Karpas-422 (cell line): Measurements from ENCODE around the gene ASTN2. TPM values are rescaled to one million over a fixed set of nuclear protein-coding genes. Genes with fewer than 3 reads are reported as not detected.

Experiments used
- DNase-seq: peaks from one replicate; pipeline ENCODE4 v3.0.0-alpha.2; 2015
- H2AFZ ChIP-seq: fragments of 200-600 bp; sonication (generic); 2 replicates; pipeline ENCODE4 v1.6.1; 2014; ENCODE audit warnings: antibody characterized with exemption, low read length, mixed read lengths
- H3K27ac ChIP-seq: fragments of 200-600 bp; sonication (generic); 2 replicates; pipeline ENCODE4 v1.5.1; 2014; ENCODE audit warnings: mild to moderate bottlenecking, low read length, moderate library complexity
- H3K27me3 ChIP-seq: fragments of 200-600 bp; sonication (generic); 2 replicates; pipeline ENCODE4 v1.6.1; 2014; ENCODE audit warnings: low read length, mixed read lengths
- H3K36me3 ChIP-seq: fragments of 200-600 bp; sonication (generic); 2 replicates; pipeline ENCODE4 v1.6.1; 2014; ENCODE audit warnings: low read length, mixed read lengths; ENCODE audit not compliant: insufficient read depth
- H3K4me1 ChIP-seq: fragments of 200-600 bp; sonication (generic); 2 replicates; pipeline ENCODE4 v1.6.1; 2014; ENCODE audit warnings: mild to moderate bottlenecking, low read length, mixed read lengths
- H3K4me2 ChIP-seq: fragments of 200-600 bp; sonication (generic); 2 replicates; pipeline ENCODE4 v1.6.1; 2014; ENCODE audit warnings: low read length, low read depth, mild to moderate bottlenecking; ENCODE audit not compliant: poor library complexity, severe bottlenecking
- H3K4me3 ChIP-seq: fragments of 200-600 bp; sonication (generic); 2 replicates; pipeline ENCODE4 v1.5.1; 2014; ENCODE audit warnings: mild to moderate bottlenecking, antibody characterized with exemption, low read length, mixed read lengths
- H3K79me2 ChIP-seq: fragments of 200-600 bp; sonication (generic); 2 replicates; pipeline ENCODE4 v1.6.1; 2014; ENCODE audit warnings: mild to moderate bottlenecking, low read length, mixed read lengths
- H3K9ac ChIP-seq: fragments of 200-600 bp; sonication (generic); 2 replicates; pipeline ENCODE4 v1.6.0; 2014; ENCODE audit warnings: low read length
- H3K9me2 ChIP-seq: fragments of 200-600 bp; sonication (generic), shearing (Covaris generic); replicated peaks from 2 replicates; pipeline ENCODE4 v1.6.0; 2014; ENCODE audit warnings: mild to moderate bottlenecking, low read length, moderate library complexity; ENCODE audit not compliant: insufficient read depth
- H3K9me3 ChIP-seq: fragments of 300-700, 200-600 bp; sonication (generic); 2 replicates; pipeline ENCODE4 v1.6.1; 2014; ENCODE audit warnings: low read length, mixed read lengths
- H4K20me1 ChIP-seq: fragments of 200-600 bp; sonication (generic); 2 replicates; pipeline ENCODE4 v1.6.1; 2014; ENCODE audit warnings: mild to moderate bottlenecking, antibody characterized with exemption, low read length, low read depth; ENCODE audit not compliant: insufficient read depth
- total RNA-seq: library from RNA; depleted of rRNA; stranded (reverse); fragments of >200 nt; shearing (Covaris generic); gene quantifications from 2 replicates; pipeline ENCODE4 v1.2.3, GENCODE V29; 2014; ENCODE audit warnings: low replicate concordance

ASTN2 gene
- total RNA-seq, 1 experiment from 2014 or later = 5.3 TPM

DNA sequence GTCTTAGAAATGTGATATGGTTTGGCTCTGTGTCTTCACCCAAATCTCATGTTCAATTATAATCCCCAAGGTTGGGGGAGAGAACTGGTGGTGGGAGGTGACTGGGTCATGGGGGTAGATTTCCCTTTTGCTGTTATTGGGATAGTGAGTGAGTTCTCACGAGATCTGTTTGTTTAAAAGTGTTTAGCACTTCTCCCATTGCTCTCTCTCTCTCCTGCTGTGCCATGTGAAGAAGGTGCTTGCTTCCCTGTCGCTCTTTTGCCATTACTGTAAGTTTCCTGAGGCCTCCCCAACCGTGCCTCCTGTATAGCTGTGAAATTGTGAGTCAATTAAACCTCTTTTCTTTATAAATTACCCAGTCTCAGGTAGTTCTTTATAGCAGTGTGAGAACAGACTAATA is 203.6 kb downstream of the ASTN2 start:
- H4K20me1 ChIP-seq = no peaks in the 10 kb centered on the region
- no peaks in the 10 kb centered on the region for H3K27me3 ChIP-seq
- H3K4me1 ChIP-seq = no peaks in the 10 kb centered on the region
- no peak overlapping the region for H3K27ac ChIP-seq
- peaks cover 5% of the 10 kb centered on the region; the same call in 1 of the 2 replicates for H3K9me3 ChIP-seq
- H3K9me2 ChIP-seq = no peaks in the 10 kb centered on the region
- H3K79me2 ChIP-seq = no peaks in the 10 kb centered on the region
- H3K9ac ChIP-seq = no peak overlapping the region
- no peak for DNase-seq
- H3K36me3 ChIP-seq = no peaks in the 10 kb centered on the region
- no peak overlapping the region for H3K4me2 ChIP-seq
- no peak overlapping the region for H2AFZ ChIP-seq
- no peak overlapping the region for H3K4me3 ChIP-seq

GRCh38 chr9:117205806-117206205 is 209.1 kb downstream of the ASTN2 start:
- no peak for DNase-seq

DNA sequence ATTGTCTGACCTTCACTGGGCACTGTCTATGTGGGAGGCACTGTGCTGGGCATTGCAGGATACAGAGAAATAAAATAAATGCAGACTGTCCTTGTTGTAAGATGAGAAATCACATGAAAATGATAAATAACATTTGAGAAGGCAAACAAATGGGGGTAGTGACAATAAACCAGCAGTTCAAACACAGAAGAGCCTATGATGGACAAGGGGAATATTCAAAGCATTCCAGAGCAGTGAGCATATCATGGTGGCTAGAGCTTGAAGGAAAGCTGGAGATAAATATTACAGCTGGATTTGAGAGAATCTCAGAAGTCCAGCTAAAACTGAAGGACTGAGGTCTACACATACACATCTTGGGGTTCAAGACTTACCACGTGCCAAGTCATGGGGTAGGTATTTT is 209.9 kb downstream of the ASTN2 start:
- no peak for DNase-seq
- Histone ChIP-seq H2AFZ (no peak overlapping the region), H3K4me1 (no peaks in the 10 kb centered on the region), H3K4me3 (no peak overlapping the region), H3K9me2 (no peaks in the 10 kb centered on the region), H3K4me2 (no peak overlapping the region), H3K27ac (no peak overlapping the region), H3K36me3 (no peaks in the 10 kb centered on the region), H4K20me1 (no peaks in the 10 kb centered on the region), H3K27me3 (no peaks in the 10 kb centered on the region), H3K9me3 (peaks cover 5% of the 10 kb centered on the region; the same call in 1 of the 2 replicates), H3K9ac (no peak overlapping the region), H3K79me2 (no peaks in the 10 kb centered on the region)

More at GRCh38 chr9:117205806-117206205, 209.1 kb downstream of the ASTN2 start:
- H3K36me3 ChIP-seq = no peaks in the 10 kb centered on the region
- no peak overlapping the region for H3K4me3 ChIP-seq
- no peak overlapping the region for H3K9ac ChIP-seq
- H3K9me3 ChIP-seq = peaks cover 5% of the 10 kb centered on the region; the same call in 1 of the 2 replicates
- no peak overlapping the region for H3K4me2 ChIP-seq
- H3K9me2 ChIP-seq = no peaks in the 10 kb centered on the region
- no peaks in the 10 kb centered on the region for H3K4me1 ChIP-seq
- H3K27me3 ChIP-seq = no peaks in the 10 kb centered on the region
- H2AFZ ChIP-seq = no peak overlapping the region
- no peak overlapping the region for H3K27ac ChIP-seq
- H3K79me2 ChIP-seq = no peaks in the 10 kb centered on the region
- no peaks in the 10 kb centered on the region for H4K20me1 ChIP-seq

GRCh38 chr9:117191504-117192261 is 223.2 kb downstream of the ASTN2 start:
- no peaks in the 10 kb centered on the region for H3K79me2 ChIP-seq
- DNase-seq = no peak
- no peaks in the 10 kb centered on the region for H3K9me2 ChIP-seq
- no peaks in the 10 kb centered on the region for H3K4me1 ChIP-seq
- no peaks in the 10 kb centered on the region for H4K20me1 ChIP-seq
- H3K9ac ChIP-seq = no peak overlapping the region
- no peaks in the 10 kb centered on the region for H3K27me3 ChIP-seq
- no peak overlapping the region for H3K4me2 ChIP-seq
- H3K9me3 ChIP-seq = no peaks in the 10 kb centered on the region
- H3K27ac ChIP-seq = no peak overlapping the region
- H3K4me3 ChIP-seq = no peak overlapping the region
- H2AFZ ChIP-seq = no peak overlapping the region
- H3K36me3 ChIP-seq = no peaks in the 10 kb centered on the region

- Histone ChIP-seq H4K20me1 (no peaks in the 10 kb centered on the region), H3K4me3 (no peak overlapping the region), H3K4me2 (no peak overlapping the region), H3K27ac (no peak overlapping the region), H3K4me1 (no peaks in the 10 kb centered on the region), H3K9me2 (no peaks in the 10 kb centered on the region), H3K9ac (no peak overlapping the region), H3K9me3 (no peaks in the 10 kb centered on the region), H3K79me2 (no peaks in the 10 kb centered on the region), H3K36me3 (no peaks in the 10 kb centered on the region), H3K27me3 (no peaks in the 10 kb centered on the region), H2AFZ (no peak overlapping the region)
- DNase-seq = no peak
These were observed 225.7 kb downstream of the ASTN2 start for GRCh38 chr9:117189121-117189520.

- Histone ChIP-seq H3K4me2 (no peak overlapping the region), H3K79me2 (no peaks in the 10 kb centered on the region), H3K27me3 (no peaks in the 10 kb centered on the region), H3K9ac (no peak overlapping the region), H3K4me3 (no peak overlapping the region), H2AFZ (no peak overlapping the region), H3K4me1 (no peaks in the 10 kb centered on the region), H3K36me3 (no peaks in the 10 kb centered on the region), H3K9me2 (no peaks in the 10 kb centered on the region), H4K20me1 (no peaks in the 10 kb centered on the region), H3K9me3 (no peaks in the 10 kb centered on the region), H3K27ac (no peak overlapping the region)
- DNase-seq = no peak
These were observed 226.5 kb downstream of the ASTN2 start for GRCh38 chr9:117188394-117188793.

DNA sequence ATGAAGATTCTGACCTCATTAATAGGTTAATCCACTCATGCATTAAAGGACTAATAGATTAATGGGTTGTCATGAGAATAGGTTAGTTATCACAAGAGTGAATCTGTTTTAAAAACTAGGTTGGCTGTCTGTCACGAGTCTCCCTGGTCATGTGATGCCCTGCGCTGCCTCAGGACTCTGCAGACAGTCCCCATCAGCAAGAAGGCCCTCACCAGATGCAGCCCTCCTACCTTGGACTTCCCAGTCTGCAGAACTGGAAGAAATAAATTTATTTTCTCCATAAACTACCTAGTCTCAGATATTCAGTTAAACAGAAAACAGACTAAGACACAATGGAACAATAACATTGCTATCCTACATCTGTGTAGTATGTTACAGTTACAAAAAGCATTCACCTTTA is 227.4 kb downstream of the ASTN2 start:
- H3K79me2 ChIP-seq = no peaks in the 10 kb centered on the region
- no peaks in the 10 kb centered on the region for H3K36me3 ChIP-seq
- no peak overlapping the region for H3K27ac ChIP-seq
- H3K4me3 ChIP-seq = no peak overlapping the region
- H3K4me2 ChIP-seq = no peak overlapping the region
- no peak overlapping the region for H3K9ac ChIP-seq
- no peaks in the 10 kb centered on the region for H3K27me3 ChIP-seq
- H3K9me3 ChIP-seq = no peaks in the 10 kb centered on the region
- no peaks in the 10 kb centered on the region for H3K9me2 ChIP-seq
- no peak for DNase-seq
- H3K4me1 ChIP-seq = no peaks in the 10 kb centered on the region
- H2AFZ ChIP-seq = no peak overlapping the region
- H4K20me1 ChIP-seq = no peaks in the 10 kb centered on the region

DNA sequence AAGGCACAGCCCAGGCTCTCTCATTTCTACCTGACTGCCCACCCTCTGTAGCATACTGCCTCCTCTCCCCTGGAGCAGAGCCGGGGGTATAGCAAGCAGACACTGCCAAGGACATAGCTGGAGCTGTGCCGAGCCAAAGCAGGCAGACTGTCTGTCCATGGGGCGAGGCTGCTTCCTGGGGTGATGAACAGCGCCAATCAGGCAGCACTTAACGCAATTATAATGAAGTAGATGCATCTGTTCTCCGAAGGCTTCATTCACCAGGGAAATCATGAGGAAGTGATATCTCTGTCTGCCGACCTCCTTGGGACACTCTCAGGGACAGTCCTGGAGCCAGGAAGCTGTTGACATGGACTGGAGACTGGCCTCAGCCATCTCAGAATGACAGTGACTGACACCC is 230.7 kb downstream of the ASTN2 start:
- H4K20me1 ChIP-seq = no peaks in the 10 kb centered on the region

More for the DNA sequence above, 230.7 kb downstream of the ASTN2 start:
- Histone ChIP-seq H3K27ac (no peak overlapping the region), H2AFZ (no peak overlapping the region), H3K9ac (no peak overlapping the region), H3K9me2 (no peaks in the 10 kb centered on the region), H3K4me2 (no peak overlapping the region), H3K79me2 (no peaks in the 10 kb centered on the region), H3K9me3 (no peaks in the 10 kb centered on the region), H3K4me3 (no peak overlapping the region), H3K36me3 (no peaks in the 10 kb centered on the region), H3K27me3 (no peaks in the 10 kb centered on the region), H3K4me1 (no peaks in the 10 kb centered on the region)
- no peak for DNase-seq
